WTC11 (cell line): Measurements from ENCODE around the gene RETREG3. TPM values are rescaled to one million over a fixed set of nuclear protein-coding genes. Genes with fewer than 3 reads are reported as not detected.

ENCODE experiments used
- CREB1 ChIP-seq: sonication (generic); formaldehyde crosslinking; IDR thresholded peaks from 2 replicates; pipeline ENCODE4 v1.8.0; 2023; ENCODE audit warnings: mild to moderate bottlenecking, missing genetic modification reagents
- CREM ChIP-seq: sonication (generic); formaldehyde crosslinking; IDR thresholded peaks from 2 replicates; pipeline ENCODE4 v1.8.1; 2022; ENCODE audit warnings: mild to moderate bottlenecking, missing genetic modification reagents, moderate library complexity
- GABPB1 ChIP-seq: sonication (generic); formaldehyde crosslinking; IDR thresholded peaks from 2 replicates; pipeline ENCODE4 v1.8.1; 2023; ENCODE audit warnings: mild to moderate bottlenecking, missing genetic modification reagents
- MXD4 ChIP-seq: fragments of 250-450 bp; sonication (Bioruptor Pico); IDR thresholded peaks from 2 replicates; pipeline ENCODE4 v1.8.0; 2021; ENCODE audit warnings: mild to moderate bottlenecking, moderate library complexity, borderline replicate concordance
- NR2C2 ChIP-seq: sonication (generic); formaldehyde crosslinking; IDR thresholded peaks from 2 replicates; pipeline ENCODE4 v1.8.0; 2022; ENCODE audit warnings: mild to moderate bottlenecking, missing genetic modification reagents
- TCF7 ChIP-seq: sonication (generic); formaldehyde crosslinking; IDR thresholded peaks from 2 replicates; pipeline ENCODE4 v1.8.0; 2022; ENCODE audit warnings: mild to moderate bottlenecking, low read depth, missing genetic modification reagents, moderate library complexity
- ZBTB21 ChIP-seq: sonication (generic); formaldehyde crosslinking; IDR thresholded peaks from 2 replicates; pipeline ENCODE4 v1.8.1; 2023; ENCODE audit warnings: mild to moderate bottlenecking, missing genetic modification reagents, borderline replicate concordance
- ZNF138 ChIP-seq: sonication (generic); formaldehyde crosslinking; conservative IDR thresholded peaks from 2 replicates; pipeline ENCODE4 v1.8.1; 2022; ENCODE audit warnings: mild to moderate bottlenecking, moderate library complexity, missing genetic modification reagents
- total RNA-seq: library from RNA; stranded (reverse); gene quantifications from 3 replicates; pipeline ENCODE4 v1.2.3, GENCODE V29; 2021
- TF ChIP-seq, protein P1 (sequence below): sonication (generic); formaldehyde crosslinking; IDR thresholded peaks from 2 replicates; pipeline ENCODE4 v1.8.1; 2023; ENCODE audit warnings: mild to moderate bottlenecking, moderate library complexity, missing genetic modification reagents
- TF ChIP-seq, protein P2 (sequence below): sonication (generic); formaldehyde crosslinking; conservative IDR thresholded peaks from 2 replicates; pipeline ENCODE4 v1.8.1; 2023; ENCODE audit warnings: mild to moderate bottlenecking, low read depth, missing genetic modification reagents, moderate library complexity
- TF ChIP-seq, protein P3 (sequence below): fragments of 250-450 bp; sonication (Bioruptor Pico); conservative IDR thresholded peaks from 2 replicates; pipeline ENCODE4 v1.9.0; 2021; ENCODE audit warnings: mild to moderate bottlenecking
- TF ChIP-seq, protein P4 (sequence below): fragments of 250-450 bp; sonication (Bioruptor Pico); IDR thresholded peaks from 2 replicates; pipeline ENCODE4 v1.9.0; 2021; ENCODE audit warnings: moderate library complexity, mild to moderate bottlenecking, inconsistent platforms, borderline replicate concordance
- TF ChIP-seq, protein P5 (sequence below): sonication (generic); formaldehyde crosslinking; IDR thresholded peaks from 2 replicates; pipeline ENCODE4 v1.8.1; 2023; ENCODE audit warnings: mild to moderate bottlenecking, missing genetic modification reagents
- TF ChIP-seq, protein P6 (sequence below): sonication (generic); formaldehyde crosslinking; IDR thresholded peaks from 2 replicates; pipeline ENCODE4 v1.8.0; 2023; ENCODE audit warnings: missing genetic modification reagents, mild to moderate bottlenecking, borderline replicate concordance

The RETREG3 gene
- total RNA-seq, 1 experiment from 2014 or later: 40.4 TPM

DNA sequence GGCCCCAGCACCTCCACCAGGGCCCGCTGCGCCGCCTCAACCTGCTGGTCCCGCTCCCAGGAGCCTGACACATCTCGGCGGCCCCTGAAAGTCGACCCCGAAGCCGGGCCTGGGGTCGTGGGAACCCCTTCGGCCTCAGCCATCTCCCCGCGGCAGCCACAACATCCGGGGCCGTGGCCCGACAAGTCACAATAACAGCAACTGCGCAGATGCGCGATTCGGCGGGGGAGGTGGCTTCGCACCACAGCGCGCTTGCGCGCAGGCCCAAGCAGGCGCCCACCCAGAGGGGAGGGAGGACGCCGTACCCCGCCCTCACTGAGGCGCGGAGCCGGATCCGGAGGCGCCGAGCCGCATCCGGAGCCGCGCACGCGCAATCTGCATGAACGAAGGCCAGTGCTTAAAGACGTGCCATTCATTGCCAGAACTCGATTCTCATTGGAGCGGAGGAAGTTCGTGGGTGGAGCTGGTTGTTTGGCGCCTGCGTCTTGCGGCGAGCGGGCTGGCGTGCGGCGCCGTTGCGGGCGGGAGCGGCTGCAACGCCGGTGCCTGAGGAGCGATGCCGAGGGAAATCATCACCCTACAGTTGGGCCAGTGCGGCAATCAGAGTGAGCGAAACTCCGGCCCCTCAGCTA is at the start of gene RETREG3, which contains the start of gene TUBG1 (continued):
- TF ChIP-seq, protein P1, sequence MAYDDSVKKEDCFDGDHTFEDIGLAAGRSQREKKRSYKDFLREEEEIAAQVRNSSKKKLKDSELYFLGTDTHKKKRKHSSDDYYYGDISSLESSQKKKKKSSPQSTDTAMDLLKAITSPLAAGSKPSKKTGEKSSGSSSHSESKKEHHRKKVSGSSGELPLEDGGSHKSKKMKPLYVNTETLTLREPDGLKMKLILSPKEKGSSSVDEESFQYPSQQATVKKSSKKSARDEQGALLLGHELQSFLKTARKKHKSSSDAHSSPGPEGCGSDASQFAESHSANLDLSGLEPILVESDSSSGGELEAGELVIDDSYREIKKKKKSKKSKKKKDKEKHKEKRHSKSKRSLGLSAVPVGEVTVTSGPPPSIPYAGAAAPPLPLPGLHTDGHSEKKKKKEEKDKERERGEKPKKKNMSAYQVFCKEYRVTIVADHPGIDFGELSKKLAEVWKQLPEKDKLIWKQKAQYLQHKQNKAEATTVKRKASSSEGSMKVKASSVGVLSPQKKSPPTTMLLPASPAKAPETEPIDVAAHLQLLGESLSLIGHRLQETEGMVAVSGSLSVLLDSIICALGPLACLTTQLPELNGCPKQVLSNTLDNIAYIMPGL: 0 out of 2 replicates have a peak, but pooled peaks have one; percentile 40
- no peak for TF ChIP-seq CREB1 (CRISPR knock-in tag)
- no peak for TF ChIP-seq TCF7
- TF ChIP-seq, protein P2, sequence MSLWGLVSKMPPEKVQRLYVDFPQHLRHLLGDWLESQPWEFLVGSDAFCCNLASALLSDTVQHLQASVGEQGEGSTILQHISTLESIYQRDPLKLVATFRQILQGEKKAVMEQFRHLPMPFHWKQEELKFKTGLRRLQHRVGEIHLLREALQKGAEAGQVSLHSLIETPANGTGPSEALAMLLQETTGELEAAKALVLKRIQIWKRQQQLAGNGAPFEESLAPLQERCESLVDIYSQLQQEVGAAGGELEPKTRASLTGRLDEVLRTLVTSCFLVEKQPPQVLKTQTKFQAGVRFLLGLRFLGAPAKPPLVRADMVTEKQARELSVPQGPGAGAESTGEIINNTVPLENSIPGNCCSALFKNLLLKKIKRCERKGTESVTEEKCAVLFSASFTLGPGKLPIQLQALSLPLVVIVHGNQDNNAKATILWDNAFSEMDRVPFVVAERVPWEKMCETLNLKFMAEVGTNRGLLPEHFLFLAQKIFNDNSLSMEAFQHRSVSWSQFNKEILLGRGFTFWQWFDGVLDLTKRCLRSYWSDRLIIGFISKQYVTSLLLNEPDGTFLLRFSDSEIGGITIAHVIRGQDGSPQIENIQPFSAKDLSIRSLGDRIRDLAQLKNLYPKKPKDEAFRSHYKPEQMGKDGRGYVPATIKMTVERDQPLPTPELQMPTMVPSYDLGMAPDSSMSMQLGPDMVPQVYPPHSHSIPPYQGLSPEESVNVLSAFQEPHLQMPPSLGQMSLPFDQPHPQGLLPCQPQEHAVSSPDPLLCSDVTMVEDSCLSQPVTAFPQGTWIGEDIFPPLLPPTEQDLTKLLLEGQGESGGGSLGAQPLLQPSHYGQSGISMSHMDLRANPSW (CRISPR knock-in tag): no peak
- TF ChIP-seq, protein P3, sequence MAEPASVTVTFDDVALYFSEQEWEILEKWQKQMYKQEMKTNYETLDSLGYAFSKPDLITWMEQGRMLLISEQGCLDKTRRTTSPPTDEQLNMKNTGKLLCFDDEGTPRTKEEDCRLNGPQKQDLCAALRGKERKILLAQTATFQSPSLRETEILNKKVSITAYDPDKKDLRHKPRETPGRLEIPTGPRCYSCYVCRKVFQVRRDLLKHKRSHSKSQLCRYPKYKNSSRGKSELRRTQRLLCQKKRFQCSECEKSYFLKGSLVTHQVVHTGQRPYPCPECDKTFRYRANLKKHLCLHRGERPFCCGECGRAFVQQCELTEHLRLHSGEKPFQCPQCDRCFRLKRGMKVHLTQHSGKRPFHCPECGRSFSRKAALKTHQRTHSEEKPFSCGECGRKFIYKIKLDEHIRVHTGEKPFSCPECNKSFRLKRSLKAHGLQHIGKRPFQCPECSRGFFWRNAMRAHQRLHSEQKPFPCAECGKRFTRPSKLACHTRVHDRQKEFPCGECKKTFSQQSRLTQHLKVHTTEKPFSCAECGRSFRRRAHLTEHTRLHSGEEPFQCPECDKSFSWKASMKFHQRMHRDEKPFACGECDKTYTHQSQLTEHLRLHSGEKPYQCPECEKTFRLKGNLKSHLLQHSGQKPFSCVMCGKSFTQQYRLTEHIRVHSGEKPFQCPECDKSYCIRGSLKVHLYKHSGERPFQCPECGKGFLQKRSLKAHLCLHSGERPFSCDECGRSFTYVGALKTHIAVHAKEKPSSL: no peak
- peak; percentile 71 for TF ChIP-seq GABPB1 (CRISPR knock-in tag)
- TF ChIP-seq ZNF138 (CRISPR knock-in tag): no peak
- TF ChIP-seq, protein P4, sequence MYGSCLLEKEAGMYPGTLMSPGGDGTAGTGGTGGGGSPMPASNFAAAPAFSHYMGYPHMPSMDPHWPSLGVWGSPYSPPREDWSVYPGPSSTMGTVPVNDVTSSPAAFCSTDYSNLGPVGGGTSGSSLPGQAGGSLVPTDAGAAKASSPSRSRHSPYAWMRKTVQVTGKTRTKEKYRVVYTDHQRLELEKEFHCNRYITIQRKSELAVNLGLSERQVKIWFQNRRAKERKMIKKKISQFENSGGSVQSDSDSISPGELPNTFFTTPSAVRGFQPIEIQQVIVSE (CRISPR knock-in tag): no peak
- no peak for TF ChIP-seq NR2C2
- peak; percentile 77; the same call in 1 of the 2 replicates for TF ChIP-seq ZBTB21
- TF ChIP-seq, protein P5, sequence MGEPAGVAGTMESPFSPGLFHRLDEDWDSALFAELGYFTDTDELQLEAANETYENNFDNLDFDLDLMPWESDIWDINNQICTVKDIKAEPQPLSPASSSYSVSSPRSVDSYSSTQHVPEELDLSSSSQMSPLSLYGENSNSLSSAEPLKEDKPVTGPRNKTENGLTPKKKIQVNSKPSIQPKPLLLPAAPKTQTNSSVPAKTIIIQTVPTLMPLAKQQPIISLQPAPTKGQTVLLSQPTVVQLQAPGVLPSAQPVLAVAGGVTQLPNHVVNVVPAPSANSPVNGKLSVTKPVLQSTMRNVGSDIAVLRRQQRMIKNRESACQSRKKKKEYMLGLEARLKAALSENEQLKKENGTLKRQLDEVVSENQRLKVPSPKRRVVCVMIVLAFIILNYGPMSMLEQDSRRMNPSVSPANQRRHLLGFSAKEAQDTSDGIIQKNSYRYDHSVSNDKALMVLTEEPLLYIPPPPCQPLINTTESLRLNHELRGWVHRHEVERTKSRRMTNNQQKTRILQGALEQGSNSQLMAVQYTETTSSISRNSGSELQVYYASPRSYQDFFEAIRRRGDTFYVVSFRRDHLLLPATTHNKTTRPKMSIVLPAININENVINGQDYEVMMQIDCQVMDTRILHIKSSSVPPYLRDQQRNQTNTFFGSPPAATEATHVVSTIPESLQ (CRISPR knock-in tag): no peak
- TF ChIP-seq, protein P6, sequence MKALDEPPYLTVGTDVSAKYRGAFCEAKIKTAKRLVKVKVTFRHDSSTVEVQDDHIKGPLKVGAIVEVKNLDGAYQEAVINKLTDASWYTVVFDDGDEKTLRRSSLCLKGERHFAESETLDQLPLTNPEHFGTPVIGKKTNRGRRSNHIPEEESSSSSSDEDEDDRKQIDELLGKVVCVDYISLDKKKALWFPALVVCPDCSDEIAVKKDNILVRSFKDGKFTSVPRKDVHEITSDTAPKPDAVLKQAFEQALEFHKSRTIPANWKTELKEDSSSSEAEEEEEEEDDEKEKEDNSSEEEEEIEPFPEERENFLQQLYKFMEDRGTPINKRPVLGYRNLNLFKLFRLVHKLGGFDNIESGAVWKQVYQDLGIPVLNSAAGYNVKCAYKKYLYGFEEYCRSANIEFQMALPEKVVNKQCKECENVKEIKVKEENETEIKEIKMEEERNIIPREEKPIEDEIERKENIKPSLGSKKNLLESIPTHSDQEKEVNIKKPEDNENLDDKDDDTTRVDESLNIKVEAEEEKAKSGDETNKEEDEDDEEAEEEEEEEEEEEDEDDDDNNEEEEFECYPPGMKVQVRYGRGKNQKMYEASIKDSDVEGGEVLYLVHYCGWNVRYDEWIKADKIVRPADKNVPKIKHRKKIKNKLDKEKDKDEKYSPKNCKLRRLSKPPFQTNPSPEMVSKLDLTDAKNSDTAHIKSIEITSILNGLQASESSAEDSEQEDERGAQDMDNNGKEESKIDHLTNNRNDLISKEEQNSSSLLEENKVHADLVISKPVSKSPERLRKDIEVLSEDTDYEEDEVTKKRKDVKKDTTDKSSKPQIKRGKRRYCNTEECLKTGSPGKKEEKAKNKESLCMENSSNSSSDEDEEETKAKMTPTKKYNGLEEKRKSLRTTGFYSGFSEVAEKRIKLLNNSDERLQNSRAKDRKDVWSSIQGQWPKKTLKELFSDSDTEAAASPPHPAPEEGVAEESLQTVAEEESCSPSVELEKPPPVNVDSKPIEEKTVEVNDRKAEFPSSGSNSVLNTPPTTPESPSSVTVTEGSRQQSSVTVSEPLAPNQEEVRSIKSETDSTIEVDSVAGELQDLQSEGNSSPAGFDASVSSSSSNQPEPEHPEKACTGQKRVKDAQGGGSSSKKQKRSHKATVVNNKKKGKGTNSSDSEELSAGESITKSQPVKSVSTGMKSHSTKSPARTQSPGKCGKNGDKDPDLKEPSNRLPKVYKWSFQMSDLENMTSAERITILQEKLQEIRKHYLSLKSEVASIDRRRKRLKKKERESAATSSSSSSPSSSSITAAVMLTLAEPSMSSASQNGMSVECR (CRISPR knock-in tag): peak; percentile 90; the same call in 1 of the 2 replicates
- peak; percentile 56; the same call in 1 of the 2 replicates for TF ChIP-seq CREM (CRISPR knock-in tag)
- TF ChIP-seq MXD4 (CRISPR knock-in tag): no peak
